Nucleus accumbens (tissue), 56 donors: Measurements from ENCODE around the gene TMEM109.

ENCODE experiments used
- DNase-seq, 56 donors: peaks; one replicate each; lab custom pipeline; 2025; lab: John Stamatoyannopoulos, UW

The TMEM109 gene

GRCh38 chr11:60924110-60924905 lies 10.3 kb downstream of the TMEM109 start, which contains the start of gene TMEM132A:
TMEM132A (plus strand) TSS chr11:60924460; CDS start chr11:60924634, 174 bp downstream.
- DNase-seq, result peak in 53 of 56 donors; percentile 20 to 90 (median 68)

DNA sequence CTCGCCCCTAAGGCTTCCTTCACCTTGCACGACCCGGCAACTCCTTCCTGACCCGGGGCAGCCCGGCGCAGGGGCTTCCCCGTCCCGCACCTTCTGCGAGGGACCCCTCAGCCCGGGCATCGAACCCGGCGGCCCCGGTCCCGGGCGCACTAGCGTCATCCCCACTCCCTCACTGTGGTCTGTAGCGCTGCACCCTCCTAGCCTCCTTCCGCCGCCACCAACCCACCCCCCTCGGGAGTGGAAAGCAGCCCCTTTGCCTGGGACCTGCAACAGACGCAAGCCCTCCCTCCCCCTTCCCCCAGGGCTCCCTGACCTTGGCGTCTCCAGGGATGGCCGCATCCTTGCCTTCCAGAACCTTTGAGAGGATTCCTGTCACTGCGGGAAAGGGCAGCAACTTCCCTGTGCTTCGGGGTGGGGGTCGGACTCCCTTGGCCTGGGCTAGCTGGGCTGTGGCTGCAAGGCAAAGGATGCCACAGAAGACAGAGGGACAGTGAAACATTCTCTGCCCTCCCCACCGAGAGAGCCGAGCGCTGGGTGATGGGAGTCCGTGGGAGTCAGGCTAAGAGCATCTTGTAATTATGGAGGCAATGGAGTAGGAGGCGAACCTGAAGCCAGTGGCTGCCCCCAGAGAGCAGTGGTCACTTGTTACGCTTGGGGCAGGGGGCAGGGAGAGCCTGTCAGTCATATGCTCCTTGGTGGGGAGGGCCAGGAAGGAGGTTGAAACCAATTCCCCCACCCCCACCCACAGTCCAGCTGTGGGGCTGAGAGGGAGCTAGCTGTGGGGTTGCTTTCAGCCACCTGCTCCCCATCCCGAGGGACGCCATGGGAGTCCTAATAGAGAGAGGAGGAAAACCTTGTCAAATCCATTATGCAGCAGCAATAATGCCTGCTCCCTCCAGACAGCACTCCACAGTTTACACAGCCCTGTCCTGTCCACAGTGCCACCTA lies 11.2 kb downstream of the TMEM109 start:
- no peak for DNase-seq

- DNase-seq, result no peak
Measured at GRCh38 chr11:60925868-60926267, 11.9 kb downstream of the TMEM109 start.

GRCh38 chr11:60926500-60926899 lies 12.5 kb downstream of the TMEM109 start:
- peak in 18 of 56 donors; percentile 7 to 53 (median 26) for DNase-seq

GRCh38 chr11:60927061-60927592 lies 13.2 kb downstream of the TMEM109 start:
- no peak for DNase-seq

- DNase-seq, result no peak
Measured at GRCh38 chr11:60927600-60927999, 13.6 kb downstream of the TMEM109 start.

DNA sequence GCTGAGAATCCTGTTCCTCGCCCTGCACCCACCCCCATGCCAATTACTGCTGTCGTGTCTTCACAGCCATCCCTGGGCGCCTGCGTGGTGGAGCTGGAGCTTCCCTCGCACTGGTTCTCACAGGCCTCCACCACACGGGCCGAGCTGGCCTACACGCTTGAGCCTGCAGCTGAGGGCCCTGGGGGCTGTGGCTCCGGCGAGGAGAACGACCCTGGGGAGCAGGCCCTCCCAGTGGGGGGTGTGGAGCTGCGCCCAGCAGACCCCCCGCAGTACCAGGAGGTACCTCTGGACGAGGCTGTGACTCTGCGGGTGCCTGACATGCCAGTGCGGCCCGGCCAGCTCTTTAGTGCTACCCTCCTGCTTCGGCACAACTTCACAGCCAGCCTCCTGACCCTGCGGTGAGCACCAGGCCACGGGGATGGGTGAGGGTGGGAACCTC lies 14.6 kb downstream of the TMEM109 start:
- no peak for DNase-seq

DNA sequence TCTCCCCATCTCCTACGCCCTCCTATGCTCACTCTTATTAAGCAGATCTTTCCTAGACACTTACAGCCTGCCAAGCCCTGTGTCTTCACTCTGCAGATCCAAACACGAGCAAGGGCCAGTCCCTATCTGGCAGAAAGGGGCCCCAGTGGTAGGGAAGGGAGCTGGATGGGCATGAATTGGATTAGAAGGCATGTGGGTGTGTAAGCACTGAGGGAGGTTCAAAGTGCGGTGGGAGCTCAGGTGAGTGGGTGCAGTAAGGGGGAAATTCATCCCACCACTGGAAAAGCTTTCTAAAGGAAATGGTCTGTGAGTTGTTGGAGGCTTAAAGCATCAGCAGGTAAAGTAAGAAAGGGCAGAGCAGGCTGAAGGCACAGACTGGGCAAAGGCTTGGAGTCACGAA lies 15.8 kb downstream of the TMEM109 start:
- DNase-seq, result no peak

DNA sequence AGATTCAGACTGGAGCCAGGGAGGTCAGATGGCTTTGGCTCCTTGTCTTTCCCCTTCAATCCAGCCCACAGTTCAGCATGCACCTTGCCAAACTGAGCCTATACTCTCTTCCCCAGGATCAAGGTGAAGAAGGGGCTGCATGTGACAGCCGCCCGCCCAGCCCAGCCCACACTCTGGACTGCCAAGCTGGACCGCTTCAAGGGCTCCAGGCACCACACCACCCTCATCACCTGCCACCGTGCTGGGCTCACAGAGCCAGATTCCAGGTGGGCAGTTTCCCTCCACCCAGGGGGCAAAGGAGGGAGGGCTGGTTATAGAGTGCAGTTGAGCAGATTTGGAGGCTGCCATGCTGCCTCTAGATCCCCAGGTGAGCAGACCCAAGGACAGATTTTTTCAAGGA lies 16.4 kb downstream of the TMEM109 start:
- DNase-seq, result no peak

- DNase-seq, result no peak
Measured at GRCh38 chr11:60931917-60932316, 18.0 kb downstream of the TMEM109 start.

- no peak for DNase-seq
Measured at GRCh38 chr11:60932605-60933356, 18.8 kb downstream of the TMEM109 start.

DNA sequence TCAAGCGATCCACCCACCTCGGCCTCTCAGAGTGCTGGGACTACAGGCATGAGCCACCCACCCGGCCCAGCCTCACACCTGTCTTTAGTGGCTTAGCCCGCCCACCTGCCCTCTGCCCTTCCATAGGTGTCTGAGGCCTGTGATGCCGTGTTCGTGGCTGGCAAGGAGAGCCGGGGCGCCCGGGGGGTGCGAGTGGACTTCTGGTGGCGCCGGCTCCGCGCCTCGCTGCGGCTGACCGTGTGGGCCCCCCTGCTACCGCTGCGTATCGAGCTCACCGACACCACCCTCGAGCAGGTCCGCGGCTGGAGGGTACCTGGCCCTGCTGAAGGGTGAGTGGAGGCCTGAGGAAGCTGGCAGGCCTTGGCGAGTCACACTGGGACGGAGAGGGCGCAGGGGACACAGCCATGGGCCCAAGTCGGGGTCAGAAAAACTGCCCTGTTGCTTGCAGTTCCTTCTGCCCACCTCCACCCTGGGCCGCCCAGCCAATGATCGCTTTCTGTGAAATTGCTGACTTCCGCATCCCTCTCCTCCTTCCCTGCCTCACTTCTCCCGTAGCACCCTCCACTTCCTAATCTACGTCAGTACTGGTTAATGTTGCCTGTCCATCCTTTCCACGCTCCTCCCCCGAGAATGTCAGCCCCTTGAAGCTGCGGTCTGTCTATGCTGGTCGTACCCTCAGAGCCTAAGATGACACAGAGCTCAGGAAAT lies 19.6 kb downstream of the TMEM109 start:
- DNase-seq, result no peak

DNA sequence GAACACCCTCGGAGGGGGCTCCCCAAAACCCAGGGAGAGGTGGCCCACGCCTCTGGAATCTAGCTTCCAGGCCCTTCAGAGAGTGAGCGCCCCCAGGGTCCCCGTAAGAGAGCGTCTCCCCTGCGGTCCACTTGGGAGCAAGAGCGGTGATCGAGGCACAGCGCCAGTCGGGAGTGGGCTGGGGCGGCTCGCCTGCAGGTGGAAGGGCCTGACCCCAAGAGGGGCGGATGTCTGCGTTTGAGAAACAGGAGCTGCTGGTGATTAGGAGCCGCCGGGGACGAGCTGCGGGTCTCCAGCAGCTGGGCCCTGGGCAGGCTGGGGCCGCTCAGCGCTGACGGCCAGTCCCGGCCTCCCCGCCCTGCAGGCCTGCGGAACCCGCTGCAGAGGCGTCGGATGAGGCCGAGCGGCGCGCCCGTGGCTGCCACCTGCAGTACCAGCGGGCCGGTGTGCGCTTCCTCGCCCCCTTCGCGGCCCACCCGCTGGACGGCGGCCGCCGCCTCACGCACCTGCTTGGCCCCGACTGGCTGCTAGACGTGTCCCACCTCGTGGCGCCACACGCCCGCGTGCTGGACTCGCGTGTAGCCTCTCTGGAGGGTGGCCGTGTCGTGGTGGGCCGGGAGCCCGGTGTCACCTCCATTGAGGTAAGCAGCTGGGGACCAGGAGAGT lies 20.3 kb downstream of the TMEM109 start:
- no peak for DNase-seq

DNA sequence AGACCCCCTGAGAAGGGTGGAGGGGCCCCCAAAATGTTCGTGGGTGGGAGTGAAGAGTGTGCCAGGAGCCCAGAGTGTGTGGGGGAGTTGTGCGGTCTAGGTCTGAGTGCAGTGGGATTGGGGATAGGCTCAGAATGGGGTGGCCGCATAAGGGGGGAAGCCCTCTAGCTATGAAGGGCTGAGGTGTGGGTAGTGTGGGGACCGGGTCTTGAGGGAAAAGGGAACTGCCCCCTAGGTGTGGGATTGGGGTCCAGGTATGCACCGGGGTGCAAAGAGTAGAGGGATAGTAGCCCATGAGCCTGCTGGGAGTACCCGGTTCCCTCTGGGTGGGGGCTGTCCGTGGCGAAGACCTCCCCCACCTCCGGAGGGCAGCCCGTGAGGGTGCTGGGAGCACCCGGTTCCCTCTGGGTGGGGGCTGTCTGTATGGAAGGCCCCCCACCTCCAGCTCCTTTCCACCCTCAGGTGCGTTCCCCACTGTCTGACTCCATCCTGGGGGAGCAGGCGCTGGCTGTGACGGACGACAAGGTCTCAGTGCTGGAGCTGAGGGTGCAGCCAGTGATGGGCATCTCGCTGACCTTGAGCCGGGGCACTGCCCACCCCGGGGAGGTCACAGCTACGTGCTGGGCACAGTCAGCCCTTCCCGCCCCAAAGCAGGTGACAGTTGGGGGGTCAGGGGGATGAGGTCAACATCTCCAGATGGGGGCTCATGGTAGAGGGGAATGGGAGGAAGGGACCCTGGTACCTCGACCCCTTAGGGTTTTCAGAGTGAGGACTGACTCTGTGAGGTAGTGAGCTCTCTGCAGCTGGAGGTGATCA lies 21.0 kb downstream of the TMEM109 start:
- no peak for DNase-seq

DNA sequence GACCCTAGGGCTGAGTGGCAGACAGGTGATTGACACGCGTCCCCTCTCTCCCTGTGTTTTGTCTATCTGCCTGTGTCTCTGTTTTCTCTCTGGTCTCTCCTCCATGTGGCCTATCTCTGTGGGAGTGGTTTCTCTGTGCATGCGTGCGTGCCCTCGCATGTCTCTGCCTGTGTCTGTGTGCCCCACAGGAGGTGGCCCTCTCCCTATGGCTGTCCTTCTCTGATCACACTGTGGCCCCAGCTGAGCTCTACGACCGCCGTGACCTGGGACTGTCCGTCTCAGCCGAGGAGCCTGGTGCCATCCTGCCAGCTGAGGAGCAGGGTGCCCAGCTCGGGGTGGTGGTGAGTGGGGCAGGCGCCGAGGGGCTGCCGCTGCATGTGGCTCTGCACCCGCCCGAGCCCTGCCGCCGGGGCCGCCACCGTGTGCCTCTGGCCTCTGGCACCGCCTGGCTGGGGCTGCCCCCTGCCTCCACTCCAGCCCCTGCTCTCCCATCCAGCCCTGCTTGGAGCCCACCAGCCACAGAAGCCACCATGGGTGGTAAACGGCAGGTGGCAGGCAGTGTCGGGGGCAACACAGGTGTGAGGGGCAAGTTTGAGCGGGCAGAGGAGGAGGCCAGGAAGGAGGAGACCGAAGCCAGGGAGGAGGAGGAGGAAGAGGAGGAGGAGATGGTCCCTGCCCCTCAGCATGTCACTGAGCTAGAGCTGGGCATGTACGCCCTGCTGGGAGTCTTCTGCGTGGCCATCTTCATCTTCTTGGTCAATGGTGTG lies 21.9 kb downstream of the TMEM109 start:
- no peak for DNase-seq

DNA sequence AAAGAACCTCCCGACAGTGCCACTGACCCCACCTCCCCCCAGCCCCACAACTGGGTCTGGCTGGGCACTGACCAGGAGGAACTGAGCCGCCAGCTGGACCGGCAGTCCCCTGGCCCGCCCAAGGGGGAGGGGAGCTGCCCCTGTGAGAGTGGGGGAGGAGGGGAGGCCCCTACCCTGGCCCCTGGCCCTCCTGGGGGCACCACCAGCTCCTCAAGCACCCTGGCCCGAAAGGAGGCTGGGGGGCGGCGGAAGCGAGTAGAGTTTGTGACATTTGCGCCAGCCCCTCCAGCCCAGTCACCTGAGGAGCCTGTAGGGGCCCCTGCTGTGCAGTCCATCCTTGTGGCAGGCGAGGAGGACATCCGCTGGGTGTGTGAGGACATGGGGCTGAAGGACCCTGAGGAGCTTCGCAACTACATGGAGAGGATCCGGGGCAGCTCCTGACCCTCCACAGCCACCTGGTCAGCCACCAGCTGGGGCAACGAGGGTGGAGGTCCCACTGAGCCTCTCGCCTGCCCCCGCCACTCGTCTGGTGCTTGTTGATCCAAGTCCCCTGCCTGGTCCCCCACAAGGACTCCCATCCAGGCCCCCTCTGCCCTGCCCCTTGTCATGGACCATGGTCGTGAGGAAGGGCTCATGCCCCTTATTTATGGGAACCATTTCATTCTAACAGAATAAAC lies 22.6 kb downstream of the TMEM109 start:
- no peak for DNase-seq

GRCh38 chr11:60937144-60937527 lies 23.2 kb downstream of the TMEM109 start:
- no peak for DNase-seq
